Gastrocnemius medialis (tissue), 4 donors: Measurements from ENCODE around the gene ADAMTSL1.

Source experiments
- POLR2A ChIP-seq, 2 donors: fragments of 450-650 bp; IDR thresholded peaks; one replicate each; pipeline ENCODE4 v1.6.1; 2017; ENCODE audit warnings: antibody characterized with exemption in 2 of 2, mild to moderate bottlenecking in 2 of 2, moderate library complexity in 2 of 2
- TF ChIP-seq, protein P1 (sequence below), 5 experiments: fragments of 450-650 bp in 3 of 5; fragments of 200-600 bp in 2 of 5; sonication (generic) in 2 of 5; IDR thresholded peaks in 4 of 5; conservative IDR thresholded peaks in 1 of 5; 1 replicate in 4 of 5; 2 replicates in 1 of 5; pipeline ENCODE4 v1.5.1; 2016 to 2019; ENCODE audit warnings: antibody characterized with exemption in 5 of 5, mild to moderate bottlenecking in 3 of 5, moderate library complexity in 3 of 5

DNA sequence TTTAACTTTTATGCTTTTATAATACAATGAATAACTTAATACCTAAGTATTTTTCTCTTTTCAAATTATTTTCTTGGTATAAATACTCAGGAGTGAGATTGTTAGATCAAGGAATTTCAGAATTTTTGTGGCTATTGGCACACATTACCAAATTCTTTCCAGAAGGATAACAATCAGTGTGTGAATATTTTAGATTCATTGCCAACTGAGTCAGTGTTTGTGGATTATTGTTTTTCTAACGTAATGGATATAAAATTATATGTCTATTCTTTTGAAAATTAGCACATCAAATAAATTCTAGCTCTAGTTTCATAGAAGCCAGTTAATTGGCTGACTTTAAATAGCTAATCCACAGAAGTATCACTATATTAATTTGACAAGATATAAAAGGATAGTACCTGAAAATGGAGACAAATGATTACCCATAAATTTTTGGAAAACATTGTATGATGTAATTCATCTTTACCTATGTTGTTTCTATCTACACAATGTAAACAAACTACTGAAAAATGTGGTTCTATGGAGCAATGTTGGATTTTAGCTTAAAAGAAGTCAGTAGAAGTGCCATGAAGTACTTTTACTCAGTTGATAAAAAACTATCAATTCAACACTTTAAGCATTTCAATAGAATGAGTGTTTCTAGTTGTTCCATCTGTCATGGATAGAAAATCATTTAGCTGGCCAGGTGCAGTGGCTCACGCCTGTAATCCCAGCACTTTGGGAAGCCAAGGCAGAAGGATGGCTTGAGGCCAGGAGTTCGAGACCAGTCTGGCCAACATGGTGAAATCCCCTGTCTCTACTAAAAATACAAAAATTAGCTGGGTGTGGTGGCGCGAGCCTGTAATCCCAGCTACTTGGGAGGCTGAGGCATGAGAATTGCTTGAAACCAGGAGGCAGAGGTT is 185.1 kb downstream of the ADAMTSL1 start:
- TF ChIP-seq, protein P1, sequence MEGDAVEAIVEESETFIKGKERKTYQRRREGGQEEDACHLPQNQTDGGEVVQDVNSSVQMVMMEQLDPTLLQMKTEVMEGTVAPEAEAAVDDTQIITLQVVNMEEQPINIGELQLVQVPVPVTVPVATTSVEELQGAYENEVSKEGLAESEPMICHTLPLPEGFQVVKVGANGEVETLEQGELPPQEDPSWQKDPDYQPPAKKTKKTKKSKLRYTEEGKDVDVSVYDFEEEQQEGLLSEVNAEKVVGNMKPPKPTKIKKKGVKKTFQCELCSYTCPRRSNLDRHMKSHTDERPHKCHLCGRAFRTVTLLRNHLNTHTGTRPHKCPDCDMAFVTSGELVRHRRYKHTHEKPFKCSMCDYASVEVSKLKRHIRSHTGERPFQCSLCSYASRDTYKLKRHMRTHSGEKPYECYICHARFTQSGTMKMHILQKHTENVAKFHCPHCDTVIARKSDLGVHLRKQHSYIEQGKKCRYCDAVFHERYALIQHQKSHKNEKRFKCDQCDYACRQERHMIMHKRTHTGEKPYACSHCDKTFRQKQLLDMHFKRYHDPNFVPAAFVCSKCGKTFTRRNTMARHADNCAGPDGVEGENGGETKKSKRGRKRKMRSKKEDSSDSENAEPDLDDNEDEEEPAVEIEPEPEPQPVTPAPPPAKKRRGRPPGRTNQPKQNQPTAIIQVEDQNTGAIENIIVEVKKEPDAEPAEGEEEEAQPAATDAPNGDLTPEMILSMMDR (IDR thresholded peaks at IDR 0.05 in 4 of 5, conservative IDR thresholded peaks at IDR 0.05 in 1 of 5) = no peak
- no peak for TF ChIP-seq POLR2A (IDR thresholded peaks at IDR 0.05)
